GM12801 (cell line): ENCODE measurements around the gene PTTG1.

Experiments
- TF ChIP-seq, protein P1 (sequence below): IDR thresholded peaks from one replicate; pipeline ENCODE4 v1.5.1; 2011; ENCODE audit warnings: control low read depth; ENCODE audit not compliant: insufficient read length; ENCODE audit errors: extremely low read depth

PTTG1 gene

DNA sequence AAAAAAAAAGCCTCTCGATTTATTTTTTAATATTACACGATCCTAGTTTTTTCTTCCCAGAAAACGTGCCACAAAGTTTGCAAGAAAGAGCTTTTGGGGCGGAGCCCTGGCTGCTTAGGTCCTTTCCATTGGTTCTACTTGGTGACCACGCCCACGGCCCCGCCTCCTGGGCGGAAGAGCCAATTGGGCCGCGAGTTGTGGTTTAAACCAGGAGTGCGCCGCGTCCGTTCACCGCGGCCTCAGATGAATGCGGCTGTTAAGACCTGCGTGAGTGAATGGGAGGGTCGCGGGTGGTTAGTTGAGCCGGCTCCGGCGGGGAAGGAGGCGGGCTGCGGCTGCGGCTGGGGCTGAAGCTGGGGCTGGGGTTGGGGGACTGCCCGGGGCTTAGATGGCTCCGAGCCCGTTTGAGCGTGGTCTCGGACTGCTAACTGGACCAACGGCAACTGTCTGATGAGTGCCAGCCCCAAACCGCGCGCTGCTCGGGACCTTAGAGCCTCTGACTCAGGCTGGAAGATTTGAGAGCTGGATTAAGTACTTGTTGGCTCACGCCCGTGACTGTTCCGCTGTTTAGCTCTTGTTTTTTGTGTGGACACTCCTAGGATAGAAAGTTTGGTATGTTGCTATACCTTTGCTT is at the start of gene PTTG1:
Gene PTTG1, plus strand, starts transcription at position 231 of the 634 bp plus-strand sequence. CDS start 458 bp downstream, outside the sequence.
- TF ChIP-seq, protein P1, sequence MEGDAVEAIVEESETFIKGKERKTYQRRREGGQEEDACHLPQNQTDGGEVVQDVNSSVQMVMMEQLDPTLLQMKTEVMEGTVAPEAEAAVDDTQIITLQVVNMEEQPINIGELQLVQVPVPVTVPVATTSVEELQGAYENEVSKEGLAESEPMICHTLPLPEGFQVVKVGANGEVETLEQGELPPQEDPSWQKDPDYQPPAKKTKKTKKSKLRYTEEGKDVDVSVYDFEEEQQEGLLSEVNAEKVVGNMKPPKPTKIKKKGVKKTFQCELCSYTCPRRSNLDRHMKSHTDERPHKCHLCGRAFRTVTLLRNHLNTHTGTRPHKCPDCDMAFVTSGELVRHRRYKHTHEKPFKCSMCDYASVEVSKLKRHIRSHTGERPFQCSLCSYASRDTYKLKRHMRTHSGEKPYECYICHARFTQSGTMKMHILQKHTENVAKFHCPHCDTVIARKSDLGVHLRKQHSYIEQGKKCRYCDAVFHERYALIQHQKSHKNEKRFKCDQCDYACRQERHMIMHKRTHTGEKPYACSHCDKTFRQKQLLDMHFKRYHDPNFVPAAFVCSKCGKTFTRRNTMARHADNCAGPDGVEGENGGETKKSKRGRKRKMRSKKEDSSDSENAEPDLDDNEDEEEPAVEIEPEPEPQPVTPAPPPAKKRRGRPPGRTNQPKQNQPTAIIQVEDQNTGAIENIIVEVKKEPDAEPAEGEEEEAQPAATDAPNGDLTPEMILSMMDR = no peak

DNA sequence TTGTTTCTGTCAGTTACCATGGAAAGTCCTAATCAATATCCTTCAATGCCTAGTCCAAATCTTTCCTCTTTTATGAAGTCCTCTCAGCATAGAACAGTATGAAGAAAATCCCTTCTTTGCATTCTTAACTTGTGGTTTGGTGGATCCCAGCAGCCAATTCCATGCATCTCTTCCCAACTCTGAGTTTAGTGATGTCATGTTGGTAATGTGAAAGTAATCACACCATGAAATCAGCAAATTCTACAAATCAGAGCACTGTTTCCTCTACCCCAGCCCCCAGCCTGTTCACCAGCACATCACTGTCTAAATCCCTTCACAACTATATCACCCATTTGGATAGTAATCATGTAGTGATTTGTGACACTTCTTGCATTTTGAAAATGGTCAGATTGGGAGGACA is 46.5 kb upstream of the PTTG1 start:
- TF ChIP-seq, protein P1 = no peak

GRCh38 chr5:160375701-160376100 is 46.0 kb upstream of the PTTG1 start:
- TF ChIP-seq, protein P1 = no peak

DNA sequence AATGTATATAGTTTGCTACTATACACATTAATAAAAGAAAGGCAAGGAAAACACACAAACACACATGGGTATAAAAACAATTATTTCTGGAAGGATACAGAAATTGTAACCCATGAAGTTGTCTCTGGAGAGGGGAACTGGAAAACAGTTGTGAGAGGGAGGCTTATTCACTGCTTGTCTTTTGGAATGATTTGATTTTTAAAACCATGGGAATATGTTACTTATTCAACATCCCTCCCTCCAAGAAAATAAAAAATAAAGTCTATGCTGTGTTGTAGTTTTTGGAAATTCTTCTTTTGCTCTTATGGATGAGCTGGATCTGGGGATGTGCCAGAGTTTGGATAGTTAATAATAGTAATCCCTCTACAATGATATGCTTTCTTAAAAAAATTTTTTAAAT is 45.2 kb upstream of the PTTG1 start:
- TF ChIP-seq, protein P1 = no peak

- TF ChIP-seq, protein P1 = no peak
Observed at GRCh38 chr5:160377651-160378050, 44.0 kb upstream of the PTTG1 start.

- TF ChIP-seq, protein P1 = no peak
Observed at GRCh38 chr5:160378330-160378729, 43.3 kb upstream of the PTTG1 start.

DNA sequence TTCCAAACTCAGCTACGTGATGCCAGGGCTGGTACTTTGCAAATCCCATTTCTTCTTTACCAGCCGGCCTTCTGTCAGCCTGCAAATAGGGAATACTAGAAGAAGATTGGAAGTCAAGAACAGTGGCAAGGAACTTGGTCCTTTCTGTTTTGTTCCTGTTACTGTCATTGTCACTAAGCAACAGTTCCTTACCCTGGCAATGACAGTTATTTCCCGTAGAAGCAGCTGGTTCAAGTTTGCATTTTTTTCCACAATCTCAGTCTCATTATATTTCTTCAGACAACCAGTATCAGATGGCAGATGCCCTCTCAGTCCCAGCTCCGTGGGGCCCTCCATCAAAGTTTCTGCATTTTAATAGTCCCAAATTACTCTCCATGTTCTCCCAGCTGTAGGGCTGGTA is 42.1 kb upstream of the PTTG1 start:
- TF ChIP-seq, protein P1 = no peak
